Measurements from ENCODE around the gene COL6A3.
"Not testable (repeated sequence)": the region's sequence is repeated elsewhere in the genome, so short reads cannot be mapped to it uniquely, and the experiment has no call there.

- TF ChIP-seq CTCF (conservative IDR thresholded peaks at IDR 0.05; ENCODE audit: low read depth, low read length); EZH2 (IDR thresholded peaks at IDR 0.05; ENCODE audit: borderline replicate concordance, low read depth, low read length, poor library complexity, severe bottlenecking): not testable (repeated sequence)
Measured at GRCh38 chr2:237409263-237409662, 4.7 kb downstream of the COL6A3 start.

Measured in A673 (cell line).